ENCODE measurements around the gene ACTA2. TPM values are rescaled to one million over a fixed set of nuclear protein-coding genes. Genes with fewer than 3 reads are reported as not detected.

The ACTA2 gene
- total RNA-seq, 2 donors from 2014 or later: not detected

DNA sequence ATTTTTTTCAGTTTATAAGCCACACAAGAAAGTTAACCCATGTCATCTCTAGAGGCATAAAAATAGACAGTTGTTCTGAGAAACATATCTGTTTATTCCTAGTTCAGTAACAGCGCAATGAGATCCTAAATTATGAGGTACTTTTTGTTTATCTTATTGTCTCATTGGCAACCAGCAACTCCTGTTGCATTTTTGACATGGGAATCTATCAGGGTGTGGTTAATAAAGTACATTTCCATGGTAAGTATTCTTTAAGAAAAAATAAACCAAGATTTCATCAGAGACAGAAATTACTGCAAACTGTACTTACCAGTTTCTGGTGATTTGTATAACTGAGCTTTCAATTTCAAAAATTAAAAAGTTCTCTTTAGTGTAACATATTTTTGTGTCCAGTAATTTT, 47.1 kb upstream of the ACTA2 start:
- H3K9me3 Mint-ChIP-seq: no peaks in the 10 kb centered on the region
- Histone ChIP-seq H3K27ac (ENCODE audit: low read depth, low read length) (no peak overlapping the region), H3K4me1 (ENCODE audit: control insufficient read depth, insufficient read depth, low read length) (no peaks in the 10 kb centered on the region), H3K9ac (ENCODE audit: extremely low read depth, low read length, poor library complexity, severe bottlenecking) (no peak overlapping the region), H3K27me3 (ENCODE audit: control insufficient read depth, insufficient read depth, low read length, poor library complexity, severe bottlenecking) (no peaks in the 10 kb centered on the region), H3K36me3 (ENCODE audit: control insufficient read depth, insufficient read depth, low read length) (no peaks in the 10 kb centered on the region), H3K4me3 (ENCODE audit: low read length) (no peak overlapping the region), H3K9me3 (ENCODE audit: control insufficient read depth, low read length) (no peaks in the 10 kb centered on the region)
- H3K36me3 Mint-ChIP-seq (ENCODE audit: low read depth): no peaks in the 10 kb centered on the region
- no peaks in the 10 kb centered on the region for H3K27me3 Mint-ChIP-seq (ENCODE audit: insufficient read depth)
- H3K4me1 Mint-ChIP-seq: no peaks in the 10 kb centered on the region
- DNase-seq: no peak
- no peak for TF ChIP-seq CTCF (conservative IDR thresholded peaks at IDR 0.05)
- H3K27ac Mint-ChIP-seq: no peak overlapping the region
- 91 to 100% methylated on average over 1 of the region's 1 CpG for WGBS, 2 experiments (ENCODE audit: insufficient coverage in 1 of 2, insufficient read length in 1 of 2)
- H3K4me3 Mint-ChIP-seq: no peak overlapping the region

DNA sequence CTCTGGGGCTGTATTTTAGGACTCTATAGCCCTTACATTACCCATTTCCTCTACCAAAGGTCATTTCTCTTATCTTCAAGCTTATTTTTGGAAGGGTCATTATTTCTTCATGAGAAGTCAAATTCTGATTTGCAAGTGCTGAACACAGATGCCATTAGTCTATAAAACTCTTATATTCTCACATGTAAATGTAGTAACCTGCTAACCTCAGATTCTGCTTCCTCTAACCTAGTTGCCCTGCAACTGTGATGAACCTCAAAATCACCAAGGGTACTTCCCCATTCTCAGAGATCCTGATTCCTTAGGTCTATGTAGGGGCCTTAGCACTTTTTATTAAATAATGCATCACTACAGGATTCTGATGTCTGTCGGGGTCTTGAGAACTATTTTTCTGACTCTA, 44.4 kb upstream of the ACTA2 start:
- Histone ChIP-seq H3K27me3 (ENCODE audit: control insufficient read depth, insufficient read depth, low read length, poor library complexity, severe bottlenecking) (peaks cover 12% of the 10 kb centered on the region), H3K4me1 (ENCODE audit: control insufficient read depth, insufficient read depth, low read length) (no peaks in the 10 kb centered on the region), H3K36me3 (ENCODE audit: control insufficient read depth, insufficient read depth, low read length) (no peaks in the 10 kb centered on the region), H3K27ac (ENCODE audit: low read depth, low read length) (no peak overlapping the region), H3K9ac (ENCODE audit: extremely low read depth, low read length, poor library complexity, severe bottlenecking) (no peak overlapping the region), H3K9me3 (ENCODE audit: control insufficient read depth, low read length) (no peaks in the 10 kb centered on the region), H3K4me3 (ENCODE audit: low read length) (no peak overlapping the region)
- Mint-ChIP-seq H3K27me3 (ENCODE audit: insufficient read depth) (peaks cover 8% of the 10 kb centered on the region), H3K36me3 (ENCODE audit: low read depth) (no peaks in the 10 kb centered on the region), H3K27ac (no peak overlapping the region), H3K4me3 (no peak overlapping the region), H3K9me3 (no peaks in the 10 kb centered on the region), H3K4me1 (no peaks in the 10 kb centered on the region)
- no peak for DNase-seq
- no peak for TF ChIP-seq CTCF (conservative IDR thresholded peaks at IDR 0.05)
- WGBS, 2 experiments (ENCODE audit: insufficient coverage in 1 of 2, insufficient read length in 1 of 2): 83 to 100% methylated on average over 1 of the region's 1 CpG

GRCh38 chr10:88995156-88995876, 42.7 kb upstream of the ACTA2 start:
- Mint-ChIP-seq H3K36me3 (ENCODE audit: low read depth) (no peaks in the 10 kb centered on the region), H3K27me3 (ENCODE audit: insufficient read depth) (peaks cover 24% of the 10 kb centered on the region), H3K9me3 (no peaks in the 10 kb centered on the region), H3K27ac (no peak overlapping the region), H3K4me3 (no peak overlapping the region), H3K4me1 (no peaks in the 10 kb centered on the region)
- no peaks in the 10 kb centered on the region for H3K9me3 ChIP-seq (ENCODE audit: control insufficient read depth, low read length)
- H3K4me1 ChIP-seq (ENCODE audit: control insufficient read depth, insufficient read depth, low read length): no peaks in the 10 kb centered on the region
- H3K9ac ChIP-seq (ENCODE audit: extremely low read depth, low read length, poor library complexity, severe bottlenecking): no peak overlapping the region
- H3K4me3 ChIP-seq (ENCODE audit: low read length): no peak overlapping the region
- H3K27me3 ChIP-seq (ENCODE audit: control insufficient read depth, insufficient read depth, low read length, poor library complexity, severe bottlenecking): peaks cover 28% of the 10 kb centered on the region
- WGBS, 2 experiments (ENCODE audit: insufficient coverage in 1 of 2, insufficient read length in 1 of 2): 90 to 95% methylated on average over 4 to 7 of the region's 7 CpGs
- H3K27ac ChIP-seq (ENCODE audit: low read depth, low read length): no peak overlapping the region
- TF ChIP-seq CTCF (conservative IDR thresholded peaks at IDR 0.05): no peak
- H3K36me3 ChIP-seq (ENCODE audit: control insufficient read depth, insufficient read depth, low read length): no peaks in the 10 kb centered on the region
- DNase-seq: no peak

All from endodermal cell (in vitro differentiated cells).